Measurements from ENCODE around the gene TMOD3.

DNA sequence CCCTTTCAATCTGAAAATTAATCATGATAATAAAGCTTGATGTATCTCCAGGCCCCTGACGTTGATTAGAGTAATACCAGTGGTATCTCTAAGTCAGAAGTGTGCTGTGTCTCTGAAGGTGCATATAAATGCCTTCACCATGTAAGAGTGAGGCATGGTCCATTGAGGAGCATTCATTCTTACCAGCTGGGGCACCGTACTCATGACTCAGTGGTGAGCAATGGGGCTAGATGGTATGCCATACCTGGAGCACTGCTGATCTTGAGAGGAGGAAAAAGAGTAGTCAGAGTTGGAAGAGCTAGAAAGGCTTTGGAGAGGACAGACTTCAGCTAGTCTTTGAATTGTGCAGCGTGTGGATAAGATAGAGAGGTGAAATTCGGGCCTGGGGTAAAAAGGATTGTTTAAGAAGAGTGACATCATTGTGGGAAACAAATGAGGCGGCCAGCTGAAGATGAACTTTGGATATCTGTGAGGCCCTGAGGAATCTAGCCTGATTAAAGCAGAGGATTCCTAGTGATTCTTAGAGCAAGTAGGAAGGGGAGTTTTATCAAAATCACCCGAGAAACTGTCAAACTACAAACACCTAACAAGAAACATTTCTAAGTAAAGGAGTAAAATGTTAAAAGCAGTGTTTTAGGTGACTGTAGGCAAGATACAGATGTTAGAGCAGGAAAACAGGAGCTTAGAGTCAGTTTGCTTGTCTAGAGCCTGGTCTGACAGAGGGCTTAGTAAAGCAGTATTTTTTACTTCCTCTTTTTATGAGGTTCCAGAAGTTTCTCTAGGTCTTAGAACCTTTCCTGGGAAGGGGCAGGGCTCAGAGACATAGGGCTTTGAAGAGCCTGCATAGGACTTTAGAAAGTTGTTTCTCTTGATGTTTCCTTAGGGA is 13.6 kb downstream of the TMOD3 start:
- no peak for TF ChIP-seq EZH2phosphoT487 (conservative IDR thresholded peaks at IDR 0.05; ENCODE audit: low read length)
- TF ChIP-seq CTCF (IDR thresholded peaks at IDR 0.05; ENCODE audit: insufficient read depth, low read length, poor library complexity, severe bottlenecking), result no peak

All from SU-DHL-6 (cell line).